AG09309 (cell line): ENCODE data around the gene NTMT1.

Experiments
- DNase-seq: peaks from one replicate; pipeline ENCODE4 v3.0.0-alpha.2; 2010; ENCODE audit warnings: low read depth
- H3K4me3 ChIP-seq: 2 replicates; pipeline ENCODE4 v1.5.1; 2011; ENCODE audit warnings: mild to moderate bottlenecking, low read depth, low read length, moderate library complexity; ENCODE audit not compliant: control insufficient read depth
- TF ChIP-seq, protein P1 (sequence below): IDR thresholded peaks from 2 replicates; pipeline ENCODE4 v1.5.1; 2011; ENCODE audit warnings: mild to moderate bottlenecking, low read depth, low read length, inconsistent platforms; ENCODE audit not compliant: insufficient read depth, control insufficient read depth; ENCODE audit errors: missing control alignments

NTMT1 gene

DNA sequence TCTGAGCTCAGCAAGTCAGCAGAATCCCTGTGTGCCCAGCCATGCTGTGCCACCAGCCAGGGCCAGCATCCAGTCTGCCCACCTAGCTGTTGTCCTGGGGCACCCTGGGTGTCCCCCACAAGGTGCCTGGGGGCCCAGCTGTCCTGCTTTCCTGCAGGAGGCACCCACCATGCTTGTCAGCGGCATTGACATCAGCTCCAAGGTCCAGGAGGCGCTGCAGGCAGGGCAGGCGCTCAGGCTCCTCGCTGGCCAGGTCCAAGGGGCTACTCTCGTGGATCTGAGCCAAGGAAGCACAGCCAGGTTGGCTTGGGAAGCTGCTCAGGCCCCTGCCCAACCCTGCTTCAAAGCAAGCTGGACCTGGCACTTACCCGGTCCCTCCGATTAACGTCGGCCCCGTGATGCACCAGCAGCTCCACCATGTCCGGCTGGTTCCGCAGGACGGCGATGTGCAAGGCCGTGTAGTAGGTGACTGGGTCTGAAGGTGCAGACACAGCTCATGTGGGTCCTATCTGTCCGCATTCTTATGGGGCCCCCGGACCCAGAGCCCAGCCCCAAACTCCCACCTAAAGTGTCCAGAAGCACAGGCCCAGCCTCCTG lies 13.2 kb downstream of the NTMT1 start:
- no peak overlapping the region for H3K4me3 ChIP-seq

DNA sequence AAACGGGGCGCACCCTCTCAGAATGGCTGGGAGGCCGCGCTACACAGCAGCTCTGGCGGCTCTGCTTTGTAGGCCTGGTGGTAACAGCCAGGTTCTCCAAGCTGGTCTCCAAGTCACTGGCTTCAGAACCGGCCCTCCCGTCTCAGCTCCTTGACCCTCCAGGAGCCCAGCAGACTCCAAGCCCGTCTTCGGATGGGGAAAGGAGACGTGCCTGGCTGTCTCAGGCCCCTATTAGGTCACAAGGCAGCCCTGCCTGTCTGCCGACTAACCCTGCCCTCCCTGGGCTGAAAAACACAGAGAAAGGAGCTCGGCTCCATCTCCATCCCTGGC lies 13.8 kb downstream of the NTMT1 start:
- no peak for DNase-seq

More for the DNA sequence above, 13.2 kb downstream of the NTMT1 start:
- no peak for DNase-seq
- TF ChIP-seq, protein P1, sequence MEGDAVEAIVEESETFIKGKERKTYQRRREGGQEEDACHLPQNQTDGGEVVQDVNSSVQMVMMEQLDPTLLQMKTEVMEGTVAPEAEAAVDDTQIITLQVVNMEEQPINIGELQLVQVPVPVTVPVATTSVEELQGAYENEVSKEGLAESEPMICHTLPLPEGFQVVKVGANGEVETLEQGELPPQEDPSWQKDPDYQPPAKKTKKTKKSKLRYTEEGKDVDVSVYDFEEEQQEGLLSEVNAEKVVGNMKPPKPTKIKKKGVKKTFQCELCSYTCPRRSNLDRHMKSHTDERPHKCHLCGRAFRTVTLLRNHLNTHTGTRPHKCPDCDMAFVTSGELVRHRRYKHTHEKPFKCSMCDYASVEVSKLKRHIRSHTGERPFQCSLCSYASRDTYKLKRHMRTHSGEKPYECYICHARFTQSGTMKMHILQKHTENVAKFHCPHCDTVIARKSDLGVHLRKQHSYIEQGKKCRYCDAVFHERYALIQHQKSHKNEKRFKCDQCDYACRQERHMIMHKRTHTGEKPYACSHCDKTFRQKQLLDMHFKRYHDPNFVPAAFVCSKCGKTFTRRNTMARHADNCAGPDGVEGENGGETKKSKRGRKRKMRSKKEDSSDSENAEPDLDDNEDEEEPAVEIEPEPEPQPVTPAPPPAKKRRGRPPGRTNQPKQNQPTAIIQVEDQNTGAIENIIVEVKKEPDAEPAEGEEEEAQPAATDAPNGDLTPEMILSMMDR: no peak

GRCh38 chr9:129640086-129640870 lies 14.3 kb downstream of the NTMT1 start:
- peak overlapping the region; percentile 90 for H3K4me3 ChIP-seq
- DNase-seq: no peak
- TF ChIP-seq, protein P1: no peak

More for the DNA sequence above, 13.8 kb downstream of the NTMT1 start:
- TF ChIP-seq, protein P1: no peak
- peak overlapping the region; percentile 90; the same call in 1 of the 2 replicates for H3K4me3 ChIP-seq

DNA sequence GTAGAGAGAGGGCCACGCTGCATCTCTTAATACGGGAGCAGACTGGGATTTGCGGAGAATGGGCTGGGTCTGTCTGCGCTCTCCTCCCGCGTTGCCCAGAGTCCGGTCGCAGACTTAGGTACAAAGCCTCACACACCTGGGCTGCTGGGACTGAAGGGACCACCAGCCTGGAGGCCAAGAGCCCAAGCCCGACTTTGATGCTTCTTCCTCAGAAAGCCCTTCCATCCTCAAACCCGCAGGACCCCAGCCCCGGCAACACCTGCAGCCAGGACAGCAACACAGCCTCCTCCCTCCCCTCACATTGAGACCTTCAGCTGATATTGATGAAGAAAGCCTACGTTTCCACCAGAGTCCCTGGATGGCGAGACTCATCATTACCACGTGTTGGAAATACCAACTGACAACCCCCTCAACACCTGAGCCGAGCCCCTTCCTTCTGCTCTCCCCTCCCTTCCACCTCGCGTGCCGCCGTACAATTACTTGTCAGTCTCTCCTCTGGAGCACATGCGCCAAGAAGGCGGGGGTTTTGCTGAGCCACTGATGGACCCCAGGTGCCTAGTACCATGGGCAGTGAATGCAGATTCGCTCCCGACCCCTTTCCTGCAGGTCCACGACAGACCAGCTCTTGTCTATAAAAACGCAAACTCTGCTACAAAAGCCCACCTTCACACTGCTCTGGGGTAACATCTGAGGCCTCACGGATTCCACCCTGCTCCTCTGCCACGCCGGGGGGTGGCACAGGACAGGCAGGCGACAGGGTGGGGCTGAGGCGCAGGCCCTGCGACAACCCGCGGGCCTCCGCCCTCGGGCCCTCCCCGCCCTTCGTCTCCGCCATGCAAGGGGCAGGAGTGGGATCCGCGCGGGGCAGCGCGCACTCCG lies 15.1 kb downstream of the NTMT1 start:
- peak overlapping the region; percentile 90 for H3K4me3 ChIP-seq
- TF ChIP-seq, protein P1: no peak

GRCh38 chr9:129641750-129642585 lies 16.0 kb downstream of the NTMT1 start, which contains the start of gene ASB6:
TSS of gene ASB6 (minus strand) at chr9:129642151. CDS start at chr9:129641999, 152 bp downstream.
- TF ChIP-seq, protein P1: peak; percentile 66
- peak; percentile 80 for DNase-seq
- H3K4me3 ChIP-seq: peak within 1 kb of the TSS; percentile 90

More for the DNA sequence above, 15.1 kb downstream of the NTMT1 start:
- no peak for DNase-seq
